HL-60 (cell line): ENCODE results near the gene LRP8.

Experiments used
- GABPA ChIP-seq: IDR thresholded peaks from 2 replicates; pipeline ENCODE4 v1.6.1; 2012; ENCODE audit warnings: low read depth
- TF ChIP-seq, protein P1 (sequence below): IDR thresholded peaks from one replicate; pipeline ENCODE4 v1.5.1; 2011; ENCODE audit warnings: low read length, control low read depth, inconsistent platforms; ENCODE audit not compliant: insufficient read depth

DNA sequence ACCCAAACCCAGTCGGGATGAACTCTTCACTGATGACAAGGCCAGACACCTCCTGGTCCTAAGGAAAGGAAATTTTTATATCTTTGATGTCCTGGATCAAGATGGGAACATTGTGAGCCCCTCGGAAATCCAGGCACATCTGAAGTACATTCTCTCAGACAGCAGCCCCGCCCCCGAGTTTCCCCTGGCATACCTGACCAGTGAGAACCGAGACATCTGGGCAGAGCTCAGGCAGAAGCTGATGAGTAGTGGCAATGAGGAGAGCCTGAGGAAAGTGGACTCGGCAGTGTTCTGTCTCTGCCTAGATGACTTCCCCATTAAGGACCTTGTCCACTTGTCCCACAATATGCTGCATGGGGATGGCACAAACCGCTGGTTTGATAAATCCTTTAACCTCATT, 117.5 kb downstream of the LRP8 start:
- no peak for TF ChIP-seq GABPA
- TF ChIP-seq, protein P1, sequence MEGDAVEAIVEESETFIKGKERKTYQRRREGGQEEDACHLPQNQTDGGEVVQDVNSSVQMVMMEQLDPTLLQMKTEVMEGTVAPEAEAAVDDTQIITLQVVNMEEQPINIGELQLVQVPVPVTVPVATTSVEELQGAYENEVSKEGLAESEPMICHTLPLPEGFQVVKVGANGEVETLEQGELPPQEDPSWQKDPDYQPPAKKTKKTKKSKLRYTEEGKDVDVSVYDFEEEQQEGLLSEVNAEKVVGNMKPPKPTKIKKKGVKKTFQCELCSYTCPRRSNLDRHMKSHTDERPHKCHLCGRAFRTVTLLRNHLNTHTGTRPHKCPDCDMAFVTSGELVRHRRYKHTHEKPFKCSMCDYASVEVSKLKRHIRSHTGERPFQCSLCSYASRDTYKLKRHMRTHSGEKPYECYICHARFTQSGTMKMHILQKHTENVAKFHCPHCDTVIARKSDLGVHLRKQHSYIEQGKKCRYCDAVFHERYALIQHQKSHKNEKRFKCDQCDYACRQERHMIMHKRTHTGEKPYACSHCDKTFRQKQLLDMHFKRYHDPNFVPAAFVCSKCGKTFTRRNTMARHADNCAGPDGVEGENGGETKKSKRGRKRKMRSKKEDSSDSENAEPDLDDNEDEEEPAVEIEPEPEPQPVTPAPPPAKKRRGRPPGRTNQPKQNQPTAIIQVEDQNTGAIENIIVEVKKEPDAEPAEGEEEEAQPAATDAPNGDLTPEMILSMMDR, result no peak
